Measurements from ENCODE around the gene NAMPT.

The NAMPT gene

DNA sequence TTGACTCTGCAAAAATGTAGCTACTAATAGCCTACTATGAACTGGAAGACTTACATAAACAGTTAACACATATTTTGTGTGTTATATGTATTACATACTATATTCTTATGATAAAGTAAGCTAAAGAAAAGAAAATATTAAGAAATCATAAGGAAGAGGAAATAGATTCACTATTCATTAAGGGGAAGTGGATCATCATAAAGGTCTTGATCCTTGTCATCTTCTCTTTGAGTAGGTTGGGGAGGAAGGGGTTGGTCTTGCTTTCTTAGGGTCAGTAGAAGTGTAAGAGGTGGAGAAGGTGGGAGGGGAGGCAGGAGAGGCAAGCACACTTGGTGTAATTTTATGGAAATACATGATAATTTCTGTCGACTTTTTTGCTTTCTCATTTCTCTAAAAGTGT is 81.3 kb downstream of the NAMPT start:
- DNase-seq (ENCODE audit: low read depth) = no peak
- no peak overlapping the region for H3K4me3 ChIP-seq (ENCODE audit: low read depth, low read length)
- TF ChIP-seq, protein P1, sequence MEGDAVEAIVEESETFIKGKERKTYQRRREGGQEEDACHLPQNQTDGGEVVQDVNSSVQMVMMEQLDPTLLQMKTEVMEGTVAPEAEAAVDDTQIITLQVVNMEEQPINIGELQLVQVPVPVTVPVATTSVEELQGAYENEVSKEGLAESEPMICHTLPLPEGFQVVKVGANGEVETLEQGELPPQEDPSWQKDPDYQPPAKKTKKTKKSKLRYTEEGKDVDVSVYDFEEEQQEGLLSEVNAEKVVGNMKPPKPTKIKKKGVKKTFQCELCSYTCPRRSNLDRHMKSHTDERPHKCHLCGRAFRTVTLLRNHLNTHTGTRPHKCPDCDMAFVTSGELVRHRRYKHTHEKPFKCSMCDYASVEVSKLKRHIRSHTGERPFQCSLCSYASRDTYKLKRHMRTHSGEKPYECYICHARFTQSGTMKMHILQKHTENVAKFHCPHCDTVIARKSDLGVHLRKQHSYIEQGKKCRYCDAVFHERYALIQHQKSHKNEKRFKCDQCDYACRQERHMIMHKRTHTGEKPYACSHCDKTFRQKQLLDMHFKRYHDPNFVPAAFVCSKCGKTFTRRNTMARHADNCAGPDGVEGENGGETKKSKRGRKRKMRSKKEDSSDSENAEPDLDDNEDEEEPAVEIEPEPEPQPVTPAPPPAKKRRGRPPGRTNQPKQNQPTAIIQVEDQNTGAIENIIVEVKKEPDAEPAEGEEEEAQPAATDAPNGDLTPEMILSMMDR (IDR thresholded peaks at IDR 0.05; ENCODE audit: control insufficient read depth, extremely low read depth, insufficient read depth) = no peak

- TF ChIP-seq, protein P1 (IDR thresholded peaks at IDR 0.05; ENCODE audit: control insufficient read depth, extremely low read depth, insufficient read depth) = no peak
- no peak for DNase-seq (ENCODE audit: low read depth)
- H3K4me3 ChIP-seq (ENCODE audit: low read depth, low read length) = no peak overlapping the region
Measured at GRCh38 chr7:106201164-106201563, 83.6 kb downstream of the NAMPT start.

GRCh38 chr7:106199813-106200364 is 84.9 kb downstream of the NAMPT start:
- no peak overlapping the region for H3K4me3 ChIP-seq (ENCODE audit: low read depth, low read length)
- no peak for DNase-seq (ENCODE audit: low read depth)
- TF ChIP-seq, protein P1 (IDR thresholded peaks at IDR 0.05; ENCODE audit: control insufficient read depth, extremely low read depth, insufficient read depth) = no peak

- TF ChIP-seq, protein P1 (IDR thresholded peaks at IDR 0.05; ENCODE audit: control insufficient read depth, extremely low read depth, insufficient read depth) = no peak
- DNase-seq (ENCODE audit: low read depth) = no peak
- H3K4me3 ChIP-seq (ENCODE audit: low read depth, low read length) = no peak overlapping the region
Measured at GRCh38 chr7:106199024-106199423, 85.8 kb downstream of the NAMPT start.

Measured in LNCaP clone FGC (cell line).